ENCODE data around the gene CNTNAP2. TPM values are rescaled to one million over a fixed set of nuclear protein-coding genes. Genes with fewer than 3 reads are reported as not detected.

CNTNAP2 gene
- total and polyA plus RNA-seq, 2 of the 8 experiments (the other 6 are each of a cell fraction or from before 2014, with no cell fraction given): 27.9 to 71.0 TPM

DNA sequence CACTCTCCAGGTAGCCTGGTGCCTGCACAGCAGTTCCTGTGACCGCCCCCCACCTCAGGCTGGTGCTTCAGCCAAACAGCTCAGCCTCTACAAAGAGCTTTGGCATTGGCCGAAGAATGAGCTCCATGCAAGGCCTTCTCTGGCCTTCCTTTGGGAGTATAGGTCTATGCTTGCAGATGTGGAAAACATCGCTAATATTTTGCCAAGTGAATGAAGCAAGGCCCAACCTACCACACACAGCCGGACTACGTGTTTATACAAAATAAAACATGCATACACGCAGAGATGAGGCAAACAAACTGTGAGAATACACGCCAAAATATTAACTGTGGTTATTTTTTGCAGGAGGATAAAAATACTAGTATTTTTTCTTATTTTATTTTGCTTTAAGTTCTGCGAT is 2057.8 kb downstream of the CNTNAP2 start:
- CTCF ChIA-PET (ENCODE audit: partially characterized antibody): interaction anchor here (0.6 to 1.0 kb wide), 4 partner anchors 65 to 121 kb away, joined by 3 read pairs; no protein-coding TSS in a partner anchor
- no peak for TF ChIP-seq EZH2 (IDR thresholded peaks at IDR 0.05; ENCODE audit: low read depth, low read length, severe bottlenecking)
- no peak for TF ChIP-seq FOSL1 (IDR thresholded peaks at IDR 0.05; ENCODE audit: insufficient read depth, low read depth, low read length)

More for the DNA sequence above, 2057.8 kb downstream of the CNTNAP2 start:
- no peak overlapping the region; the same call in 1 of the 2 replicates for H2BK20ac ChIP-seq (ENCODE audit: low read length)
- H3K56ac ChIP-seq (replicated peaks; ENCODE audit: insufficient read length, low read depth, low read length): no peak overlapping the region
- no peaks in the 10 kb centered on the region for H3K9me3 ChIP-seq (ENCODE audit: insufficient read depth in 2 of 2, low read depth in 1 of 2, low read length in 1 of 2)
- no peak overlapping the region for H2AK5ac ChIP-seq (ENCODE audit: low read depth, low read length)
- peaks cover 0 to 1% (median 0%) of the 10 kb centered on the region in 4 experiments; a peak in 1 of 7 replicates for H3K27me3 ChIP-seq (replicated peaks in 1 of 4; ENCODE audit: control insufficient read depth in 3 of 4, extremely low read depth in 1 of 4, insufficient read depth in 3 of 4, low read length in 3 of 4)
- H2AFZ ChIP-seq (ENCODE audit: low read length): no peak overlapping the region
- no peak overlapping the region for H2BK15ac ChIP-seq (ENCODE audit: low read length)
- WGBS, 2 experiments (ENCODE audit: extremely low coverage in 1 of 2, insufficient coverage in 1 of 2, insufficient read length in 1 of 2, insufficient replicate concordance in 2 of 2, low coverage in 1 of 2, low lambda C conversion rate in 2 of 2, missing lambda C conversion rate in 1 of 2): 85% methylated on average over 8 of the region's 8 CpGs; no CpG with 5 or more reads in 1 of the 2 experiments
- no peak overlapping the region for H3K4ac ChIP-seq (replicated peaks; ENCODE audit: insufficient read length, low read depth, low read length)
- DNase-seq (ENCODE audit: low read depth in 1 of 2, low spot score in 2 of 2) (no peak), FAIRE-seq (no peak)
- POLR2A ChIA-PET (ENCODE audit: partially characterized antibody): no interaction called here
- H3K4me1 ChIP-seq (replicated peaks in 1 of 4; ENCODE audit: control insufficient read depth in 3 of 4, insufficient read depth in 4 of 4, low read length in 3 of 4): no peaks in the 10 kb centered on the region
- H2BK5ac ChIP-seq (ENCODE audit: low read depth, low read length): no peak overlapping the region
- no peaks in the 10 kb centered on the region for H3K36me3 ChIP-seq (ENCODE audit: control insufficient read depth in 2 of 4, insufficient read depth in 4 of 4, low read length in 3 of 4)
- no peak overlapping the region for H4K8ac ChIP-seq (ENCODE audit: extremely low read depth, insufficient read depth, low read length)
- no peak overlapping the region for H4K91ac ChIP-seq (replicated peaks; ENCODE audit: insufficient read length, low read length)
- H3K18ac ChIP-seq (ENCODE audit: extremely low read depth, low read length): no peak overlapping the region
- H3K79me1 ChIP-seq (ENCODE audit: low read depth, low read length): no peaks in the 10 kb centered on the region
- no peaks in the 10 kb centered on the region for H3K79me2 ChIP-seq (ENCODE audit: control insufficient read depth in 1 of 2, insufficient read depth in 2 of 2, low read length in 2 of 2)
- no peaks in the 10 kb centered on the region for H3K23me2 ChIP-seq (ENCODE audit: low read depth, low read length)
- no peak overlapping the region for H3K27ac ChIP-seq (ENCODE audit: low read depth, low read length)
- H3K4me3 ChIP-seq (ENCODE audit: extremely low read depth in 1 of 4, insufficient read depth in 2 of 4, low read depth in 3 of 4, low read length in 4 of 4): no peak overlapping the region
- no peak overlapping the region for H4K5ac ChIP-seq (ENCODE audit: insufficient read length, low read depth, low read length)
- no peak overlapping the region for H2BK12ac ChIP-seq (ENCODE audit: low read depth, low read length)
- H3K14ac ChIP-seq (ENCODE audit: insufficient read length): no peak overlapping the region
- H3K9ac ChIP-seq (replicated peaks in 1 of 4; ENCODE audit: extremely low read depth in 1 of 4, low read depth in 3 of 4, low read length in 3 of 4): no peak overlapping the region
- no peak overlapping the region for H3K4me2 ChIP-seq (ENCODE audit: insufficient read depth in 1 of 2, low read depth in 2 of 2, low read length in 2 of 2)
- no peak overlapping the region for H3K23ac ChIP-seq (ENCODE audit: insufficient read length)
- H2BK120ac ChIP-seq (replicated peaks; ENCODE audit: low read depth, low read length): no peak overlapping the region
- H4K20me1 ChIP-seq (replicated peaks in 1 of 2; ENCODE audit: control insufficient read depth in 1 of 2, insufficient read depth in 2 of 2, low read length in 2 of 2): no peaks in the 10 kb centered on the region
